Dermis microvascular lymphatic vessel endothelial cell (primary cell): ENCODE results near the gene DCTN2. TPM values are rescaled to one million over a fixed set of nuclear protein-coding genes. Genes with fewer than 3 reads are reported as not detected.
"Not testable (repeated sequence)": the region's sequence is repeated elsewhere in the genome, so short reads cannot be mapped to it uniquely, and the experiment has no call there.

ENCODE experiments used
- DNase-seq, 2 donors: peaks; one replicate each; pipeline versions ENCODE4 v3.0.0 to v3.0.0-alpha.2; 2010; ENCODE audit warnings: low read depth in 2 of 2
- total RNA-seq: library from RNA; depleted of rRNA; stranded (reverse); fragments of >200 nt; gene quantifications from 2 replicates; pipeline ENCODE4 v1.2.1, GENCODE V29; 2014

Gene DCTN2
- total RNA-seq, result 75.1 and 102 TPM in 2 replicates

GRCh38 chr12:57546438-57547287 is at the start of gene DCTN2:
DCTN2 (minus strand) TSS chr12:57547192; CDS start chr12:57547063, 129 bp downstream.
- peak; percentile 94 to 98 for DNase-seq

- no peak for DNase-seq
Measured at GRCh38 chr12:57593187-57593586, 46.2 kb upstream of the DCTN2 start.

- no peak for DNase-seq
Measured at GRCh38 chr12:57592551-57593165, 45.7 kb upstream of the DCTN2 start.

- DNase-seq, result no peak
Measured at GRCh38 chr12:57591782-57592325, 44.9 kb upstream of the DCTN2 start.

DNA sequence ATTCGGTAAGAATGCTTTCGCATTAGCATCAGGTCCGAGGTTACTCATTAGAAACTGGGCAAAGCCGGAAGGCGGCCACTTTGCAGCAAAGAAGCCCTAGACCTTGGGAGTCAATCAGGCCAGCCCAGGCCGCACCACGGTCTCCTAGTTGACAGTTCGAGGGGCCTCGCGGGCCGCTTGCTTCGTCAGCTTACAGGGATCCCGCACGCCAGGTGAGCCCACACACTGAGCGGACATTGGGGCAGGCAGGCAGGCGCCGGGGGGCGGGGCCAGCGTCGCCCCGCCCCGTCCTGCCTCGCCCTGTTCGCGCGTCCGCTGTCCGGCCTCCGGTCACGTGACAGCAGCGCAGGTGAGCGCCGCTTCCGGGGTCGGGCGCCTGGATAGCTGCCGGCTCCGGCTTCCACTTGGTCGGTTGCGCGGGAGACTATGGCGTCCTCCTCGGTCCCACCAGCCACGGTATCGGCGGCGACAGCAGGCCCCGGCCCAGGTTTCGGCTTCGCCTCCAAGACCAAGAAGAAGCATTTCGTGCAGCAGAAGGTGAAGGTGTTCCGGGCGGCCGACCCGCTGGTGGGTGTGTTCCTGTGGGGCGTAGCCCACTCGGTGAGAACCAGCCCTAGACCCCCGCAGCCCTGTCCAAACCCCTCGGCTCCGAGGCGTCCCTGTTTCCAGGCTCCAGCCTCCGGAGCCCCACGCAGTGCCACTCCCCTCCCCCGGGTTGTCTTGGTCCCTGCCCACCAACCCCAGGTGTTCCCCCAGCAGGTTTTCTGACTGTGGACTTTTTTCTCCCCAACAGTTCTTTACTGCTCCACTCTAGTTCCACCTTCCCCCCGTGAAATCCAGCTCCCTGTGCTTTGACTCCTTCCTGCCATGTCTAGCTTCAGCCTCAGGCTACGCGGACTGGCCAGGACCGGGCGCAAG is 44.1 kb upstream of the DCTN2 start, which contains the start of gene PIP4K2C:
Gene PIP4K2C (plus strand): TSS at position 329 of the 918 bp plus-strand sequence. CDS start 98 bp downstream, at position 427.
- DNase-seq, result peak in 1 of 2 donors; percentile 27

DNA sequence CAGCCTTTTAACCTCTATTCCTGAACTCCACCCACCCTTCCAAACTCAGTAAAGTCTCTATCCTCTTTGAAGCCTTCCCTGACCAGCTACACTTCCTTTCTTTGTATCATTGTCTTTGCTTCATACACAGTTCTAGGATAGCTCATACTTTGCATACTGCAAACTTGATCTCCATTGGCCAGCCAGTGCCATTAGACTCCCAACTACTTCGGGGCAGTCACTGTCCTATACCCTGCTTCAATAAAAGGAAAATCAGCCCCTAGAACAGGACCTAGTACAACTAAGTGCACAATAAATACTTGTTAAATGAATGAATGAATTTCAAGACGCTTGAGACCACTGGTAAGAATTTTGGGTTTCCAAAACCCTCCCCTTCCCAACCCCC is 43.5 kb upstream of the DCTN2 start:
- DNase-seq, result no peak

GRCh38 chr12:57588951-57589610 is 42.1 kb upstream of the DCTN2 start:
- DNase-seq, result not testable (repeated sequence)

DNA sequence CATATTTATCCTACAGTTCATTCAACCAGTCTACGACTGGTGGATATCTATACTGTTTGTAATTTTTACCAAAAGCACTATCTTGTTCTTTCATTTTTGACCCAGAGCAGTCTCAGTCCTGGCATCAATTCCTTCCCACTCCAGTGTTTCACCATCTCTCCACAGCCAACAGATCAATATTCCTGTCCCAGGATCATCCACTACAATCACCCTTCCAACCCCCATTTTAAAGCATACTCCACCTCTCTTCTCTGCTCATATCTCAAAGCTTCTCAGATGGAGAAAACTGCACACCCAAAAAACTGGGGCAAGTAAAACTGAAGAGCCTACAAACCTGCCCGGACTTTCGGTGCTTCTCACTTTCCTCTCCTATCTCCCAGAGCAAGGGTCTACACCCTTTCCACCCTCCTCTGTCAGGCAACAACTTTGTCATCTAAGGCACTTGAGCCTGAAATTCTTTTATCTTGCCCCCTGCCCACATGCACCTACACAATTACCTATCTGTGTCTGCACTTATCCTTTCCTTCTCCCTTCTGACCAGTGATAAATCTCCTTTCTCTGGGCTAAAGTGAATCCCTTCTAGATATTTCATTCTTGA is 39.9 kb upstream of the DCTN2 start:
- no peak for DNase-seq

GRCh38 chr12:57586128-57586527 is 39.1 kb upstream of the DCTN2 start:
- DNase-seq, result no peak

DNA sequence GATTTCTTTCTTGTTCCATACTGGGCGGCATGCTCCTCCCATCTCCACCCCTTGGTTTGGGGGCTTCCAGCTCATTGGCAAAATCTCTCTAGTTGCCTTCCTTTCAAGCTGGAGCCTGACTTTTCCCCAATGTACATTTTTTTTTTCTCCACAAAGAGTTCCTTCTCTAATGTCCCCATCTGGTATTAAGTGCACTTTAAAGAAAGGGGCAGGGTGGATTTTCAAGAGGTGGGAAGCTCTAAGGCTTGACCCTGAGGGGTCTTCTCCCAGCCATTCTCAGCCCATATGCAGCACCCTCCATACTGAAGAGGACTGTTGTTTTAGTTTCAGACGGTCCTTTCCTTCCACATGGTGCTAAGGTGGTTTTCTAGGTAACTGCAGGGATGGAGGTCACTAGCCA is 38.2 kb upstream of the DCTN2 start:
- DNase-seq, result no peak

DNA sequence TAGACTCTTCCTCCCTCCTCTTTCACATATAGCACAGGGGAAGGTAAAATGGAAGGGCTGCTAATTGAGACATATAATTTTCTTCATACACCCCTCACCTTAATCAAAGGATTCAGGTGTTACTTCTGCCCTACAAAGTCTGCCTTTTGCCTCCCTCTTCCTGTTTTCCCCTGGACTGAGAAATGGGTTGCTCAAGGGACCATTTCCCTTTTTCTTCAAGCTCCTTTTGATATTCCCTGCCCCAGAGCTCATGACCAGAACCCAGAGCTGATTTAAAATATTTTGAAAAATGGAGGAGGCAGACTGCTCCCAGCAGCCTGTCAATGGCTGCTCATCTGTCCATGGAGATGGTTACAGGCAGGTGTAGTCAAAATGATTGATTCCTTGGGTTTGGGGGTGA is 37.7 kb upstream of the DCTN2 start:
- DNase-seq, result no peak

DNA sequence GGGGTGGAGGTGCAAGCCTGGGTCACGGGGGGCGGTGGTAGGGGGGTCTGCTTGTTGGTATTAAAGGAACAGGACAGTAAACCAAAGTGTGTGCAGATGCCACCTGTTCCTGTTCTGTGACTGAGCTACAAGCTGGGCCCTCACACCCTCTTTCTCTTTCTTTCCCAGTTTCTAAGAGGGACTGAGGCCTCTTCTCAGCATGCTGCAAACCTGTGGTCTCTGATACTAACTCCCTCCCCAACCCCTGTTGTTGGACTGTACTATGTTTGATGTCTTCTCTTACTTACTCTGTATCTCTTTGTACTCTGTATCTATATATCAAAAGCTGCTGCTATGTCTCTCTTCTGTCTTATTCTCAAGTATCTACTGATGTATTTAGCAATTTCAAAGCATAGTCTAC is 37.1 kb upstream of the DCTN2 start:
- DNase-seq, result no peak

DNA sequence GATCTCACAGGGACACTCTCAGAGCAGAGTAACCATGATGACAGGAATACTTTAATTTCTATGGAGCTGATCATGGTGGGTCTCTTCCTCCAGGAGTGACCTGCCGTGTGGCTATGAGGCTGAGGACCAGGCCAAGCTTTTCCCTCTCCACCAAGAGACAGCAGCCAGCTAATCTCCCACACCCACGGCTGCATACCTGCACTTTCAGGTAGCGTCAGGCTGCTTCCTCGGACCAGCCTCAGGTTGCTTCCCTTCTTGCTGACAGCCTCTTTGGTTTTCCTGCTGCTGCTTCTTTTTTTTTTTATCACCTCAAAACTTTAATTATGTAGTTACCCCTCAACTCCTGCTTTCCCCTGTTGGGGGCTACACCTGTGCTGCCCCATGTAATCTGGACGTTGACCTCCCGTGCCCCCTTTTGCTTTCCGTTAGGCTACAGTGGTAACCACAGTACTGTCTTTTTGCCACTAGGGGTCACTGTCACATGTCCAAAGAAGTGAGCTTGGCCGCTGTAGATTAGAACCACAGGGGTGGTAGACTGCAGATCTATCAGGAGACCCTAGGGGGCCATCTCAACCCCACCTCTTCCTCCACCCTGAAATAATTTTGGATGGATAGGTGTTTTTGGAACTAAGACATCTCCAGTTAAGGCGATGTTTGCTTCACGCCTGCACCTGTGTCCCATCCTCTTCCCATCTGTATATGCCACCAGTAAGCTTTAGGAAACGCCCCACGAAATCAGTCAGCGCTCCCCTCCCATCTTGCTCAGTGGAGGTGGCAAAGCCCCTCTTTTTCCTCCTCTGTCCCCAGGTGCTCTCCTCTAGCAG is 36.2 kb upstream of the DCTN2 start:
- peak; percentile 84 to 85 for DNase-seq

DNA sequence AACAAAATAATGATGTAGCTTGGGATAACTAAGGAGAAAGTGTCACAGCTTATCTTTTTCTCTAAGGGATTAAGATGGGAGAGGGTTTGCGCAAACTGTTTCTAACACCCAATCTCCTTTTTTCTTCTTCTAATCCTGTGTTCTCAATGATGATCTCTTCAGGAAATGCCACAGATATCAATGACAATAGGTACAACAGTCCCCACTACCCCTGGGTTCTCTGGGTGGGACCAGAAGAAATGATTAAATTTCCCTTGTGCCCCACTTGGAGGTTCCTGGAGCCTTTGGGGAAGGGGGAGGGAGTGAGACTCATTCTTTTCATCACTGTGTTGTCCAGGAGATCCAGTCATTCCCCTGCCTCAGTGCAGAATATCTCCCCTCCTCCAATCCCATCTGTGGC is 35.4 kb upstream of the DCTN2 start:
- no peak for DNase-seq

DNA sequence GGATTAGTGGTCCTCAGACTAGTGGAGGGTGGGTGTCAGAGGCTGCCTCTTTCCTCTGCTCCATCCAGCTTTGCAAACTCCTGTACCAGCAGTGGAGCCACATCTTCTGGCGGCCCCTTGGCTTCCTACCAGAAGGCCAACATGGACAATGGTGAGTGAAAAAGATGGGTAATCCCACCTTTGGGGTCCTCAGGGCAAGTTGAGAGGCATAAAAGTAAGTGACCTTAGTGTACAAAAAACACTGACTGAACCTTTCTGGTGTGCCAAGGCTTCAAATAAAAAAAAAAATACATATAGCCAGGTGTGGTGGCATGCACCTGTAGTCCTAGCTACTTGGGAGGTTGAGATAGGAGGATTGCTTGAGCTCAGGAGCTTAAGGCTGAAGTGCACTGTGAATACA is 34.8 kb upstream of the DCTN2 start:
- DNase-seq, result no peak

DNA sequence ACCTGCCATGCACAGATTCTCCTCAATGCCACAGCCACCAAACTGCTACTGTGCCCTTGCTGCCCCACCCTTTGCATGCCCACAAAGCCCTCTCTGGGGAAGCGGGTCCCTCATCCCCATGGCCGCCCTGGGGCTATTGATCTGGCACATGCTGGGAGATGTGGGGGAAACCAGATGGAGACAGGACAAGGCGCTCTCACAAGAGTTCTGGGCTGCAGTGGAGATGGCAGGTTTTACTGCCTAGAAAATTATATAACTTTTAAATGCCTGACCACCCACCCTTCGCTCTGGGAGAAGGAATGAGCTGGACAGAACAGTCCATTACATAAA is 33.4 kb upstream of the DCTN2 start:
- DNase-seq, result no peak

- DNase-seq, result peak; percentile 31 to 48
Measured at GRCh38 chr12:57579677-57580465, 32.9 kb upstream of the DCTN2 start.

DNA sequence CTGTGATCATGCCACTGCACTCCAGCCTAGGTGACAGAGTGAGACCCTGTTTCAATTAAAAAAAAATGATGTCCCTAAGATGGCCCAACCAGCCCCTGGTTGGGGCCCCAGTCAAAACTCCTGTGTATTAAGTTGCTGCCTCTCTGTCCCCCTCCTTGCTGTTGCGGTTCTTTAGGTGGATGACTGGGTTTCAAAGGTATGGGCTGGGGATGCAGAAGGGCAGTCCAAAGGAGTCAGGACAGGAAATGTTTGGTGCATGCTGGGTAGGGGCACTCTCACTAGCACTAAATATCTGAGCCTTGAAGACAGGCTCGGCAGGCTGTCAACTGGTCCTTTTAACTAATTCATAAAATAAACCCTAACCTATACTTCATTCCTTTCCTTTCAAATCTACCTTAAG is 32.0 kb upstream of the DCTN2 start:
- DNase-seq, result no peak
